HUES6 (cell line): ENCODE measurements around the gene TPRN.
"Not testable (repeated sequence)": the region's sequence is repeated elsewhere in the genome, so short reads cannot be mapped to it uniquely, and the experiment has no call there.

ENCODE experiments used
- H3K27ac ChIP-seq: 2 replicates; pipeline ENCODE4 v1.7.0; 2013; ENCODE audit warnings: low read depth, mild to moderate bottlenecking, low read length, inconsistent platforms
- H3K27me3 ChIP-seq: 2 replicates; pipeline ENCODE4 v1.6.1; 2013; ENCODE audit warnings: low read length; ENCODE audit not compliant: control insufficient read depth, insufficient read depth
- H3K36me3 ChIP-seq: 2 replicates; pipeline ENCODE4 v1.6.1; 2013; ENCODE audit warnings: low read length; ENCODE audit not compliant: control insufficient read depth, insufficient read depth
- H3K4me1 ChIP-seq: 2 replicates; pipeline ENCODE4 v1.6.1; 2013; ENCODE audit warnings: low read length; ENCODE audit not compliant: control insufficient read depth, insufficient read depth
- H3K4me3 ChIP-seq: 2 replicates; pipeline ENCODE4 v1.5.1; 2013; ENCODE audit warnings: low read depth, low read length
- H3K9ac ChIP-seq: one replicate; pipeline ENCODE4 v1.6.1; 2013; ENCODE audit warnings: mild to moderate bottlenecking, low read length
- H3K9me3 ChIP-seq: 2 replicates; pipeline ENCODE4 v1.6.1; 2013; ENCODE audit warnings: low read depth, low read length; ENCODE audit not compliant: control insufficient read depth, insufficient read depth

TPRN gene, protein sequence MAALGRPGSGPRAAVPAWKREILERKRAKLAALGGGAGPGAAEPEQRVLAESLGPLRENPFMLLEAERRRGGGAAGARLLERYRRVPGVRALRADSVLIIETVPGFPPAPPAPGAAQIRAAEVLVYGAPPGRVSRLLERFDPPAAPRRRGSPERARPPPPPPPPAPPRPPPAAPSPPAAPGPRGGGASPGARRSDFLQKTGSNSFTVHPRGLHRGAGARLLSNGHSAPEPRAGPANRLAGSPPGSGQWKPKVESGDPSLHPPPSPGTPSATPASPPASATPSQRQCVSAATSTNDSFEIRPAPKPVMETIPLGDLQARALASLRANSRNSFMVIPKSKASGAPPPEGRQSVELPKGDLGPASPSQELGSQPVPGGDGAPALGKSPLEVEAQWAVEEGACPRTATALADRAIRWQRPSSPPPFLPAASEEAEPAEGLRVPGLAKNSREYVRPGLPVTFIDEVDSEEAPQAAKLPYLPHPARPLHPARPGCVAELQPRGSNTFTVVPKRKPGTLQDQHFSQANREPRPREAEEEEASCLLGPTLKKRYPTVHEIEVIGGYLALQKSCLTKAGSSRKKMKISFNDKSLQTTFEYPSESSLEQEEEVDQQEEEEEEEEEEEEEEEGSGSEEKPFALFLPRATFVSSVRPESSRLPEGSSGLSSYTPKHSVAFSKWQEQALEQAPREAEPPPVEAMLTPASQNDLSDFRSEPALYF

DNA sequence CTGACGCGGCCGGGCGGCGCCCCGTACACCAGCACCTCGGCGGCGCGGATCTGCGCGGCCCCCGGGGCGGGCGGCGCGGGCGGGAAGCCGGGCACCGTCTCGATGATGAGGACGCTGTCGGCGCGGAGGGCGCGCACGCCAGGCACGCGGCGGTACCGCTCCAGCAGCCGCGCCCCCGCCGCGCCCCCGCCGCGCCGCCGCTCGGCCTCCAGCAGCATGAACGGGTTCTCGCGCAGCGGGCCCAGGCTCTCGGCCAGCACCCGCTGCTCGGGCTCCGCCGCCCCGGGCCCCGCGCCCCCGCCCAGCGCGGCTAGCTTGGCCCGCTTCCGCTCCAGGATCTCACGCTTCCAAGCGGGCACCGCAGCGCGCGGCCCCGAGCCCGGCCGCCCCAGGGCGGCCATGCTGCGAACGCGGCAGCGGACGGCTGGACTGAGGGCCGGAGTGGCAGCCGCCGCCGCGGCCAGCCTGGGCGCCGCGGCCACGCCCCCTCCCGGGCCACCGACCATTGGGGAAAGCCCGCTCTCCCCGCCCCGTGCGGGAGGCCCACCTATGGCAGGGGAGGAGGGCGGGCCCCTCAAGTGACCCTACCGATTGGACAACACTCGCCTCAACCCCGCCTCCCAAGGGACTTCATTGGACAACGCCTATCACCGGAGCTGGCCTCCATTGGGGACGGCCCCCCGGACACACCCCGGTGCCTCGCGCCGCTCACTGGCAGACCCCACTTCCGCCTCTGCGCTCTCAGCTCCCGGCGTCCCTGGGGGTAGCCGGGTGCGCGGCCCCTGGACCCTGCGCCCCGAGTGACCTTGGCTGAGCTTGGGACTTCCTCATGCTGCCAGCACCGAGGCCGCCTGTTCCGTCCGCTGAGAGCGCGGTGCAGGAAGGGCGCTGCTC lies at the start of gene TPRN:
Gene TPRN, minus strand, starts transcription at position 431 of the 894 bp plus-strand sequence. Its CDS starts 30 bp downstream, at position 401.
- Histone ChIP-seq H3K27ac (no peak within 1 kb of the TSS), H3K36me3 (peaks cover 4% of the 10 kb centered on the region; the same call in 1 of the 2 replicates), H3K9ac (peak within 1 kb of the TSS; percentile 80), H3K4me1 (peaks cover 25% of the 10 kb centered on the region), H3K9me3 (no peaks in the 10 kb centered on the region), H3K4me3 (peak within 1 kb of the TSS; percentile 89), H3K27me3 (no peaks in the 10 kb centered on the region)

DNA sequence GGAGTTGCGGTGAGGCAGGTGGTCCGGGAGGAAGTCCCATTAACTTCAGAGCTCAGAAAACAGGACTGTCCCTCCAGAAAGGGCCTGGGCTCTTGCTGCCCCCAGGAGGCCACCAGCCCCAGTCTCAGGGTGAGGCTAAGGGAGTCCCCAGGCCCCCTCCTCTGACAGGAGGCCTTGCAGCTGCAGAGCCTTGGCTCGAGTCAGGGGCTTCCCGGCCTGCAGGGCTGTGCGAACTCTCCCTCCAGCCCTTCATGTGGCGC lies 47.3 kb upstream of the TPRN start:
- Histone ChIP-seq H3K27ac (no peak overlapping the region), H3K27me3 (no peaks in the 10 kb centered on the region), H3K36me3 (peaks cover 11% of the 10 kb centered on the region), H3K4me3 (no peak overlapping the region), H3K9ac (no peak overlapping the region), H3K9me3 (no peaks in the 10 kb centered on the region), H3K4me1 (peaks cover 42% of the 10 kb centered on the region)

DNA sequence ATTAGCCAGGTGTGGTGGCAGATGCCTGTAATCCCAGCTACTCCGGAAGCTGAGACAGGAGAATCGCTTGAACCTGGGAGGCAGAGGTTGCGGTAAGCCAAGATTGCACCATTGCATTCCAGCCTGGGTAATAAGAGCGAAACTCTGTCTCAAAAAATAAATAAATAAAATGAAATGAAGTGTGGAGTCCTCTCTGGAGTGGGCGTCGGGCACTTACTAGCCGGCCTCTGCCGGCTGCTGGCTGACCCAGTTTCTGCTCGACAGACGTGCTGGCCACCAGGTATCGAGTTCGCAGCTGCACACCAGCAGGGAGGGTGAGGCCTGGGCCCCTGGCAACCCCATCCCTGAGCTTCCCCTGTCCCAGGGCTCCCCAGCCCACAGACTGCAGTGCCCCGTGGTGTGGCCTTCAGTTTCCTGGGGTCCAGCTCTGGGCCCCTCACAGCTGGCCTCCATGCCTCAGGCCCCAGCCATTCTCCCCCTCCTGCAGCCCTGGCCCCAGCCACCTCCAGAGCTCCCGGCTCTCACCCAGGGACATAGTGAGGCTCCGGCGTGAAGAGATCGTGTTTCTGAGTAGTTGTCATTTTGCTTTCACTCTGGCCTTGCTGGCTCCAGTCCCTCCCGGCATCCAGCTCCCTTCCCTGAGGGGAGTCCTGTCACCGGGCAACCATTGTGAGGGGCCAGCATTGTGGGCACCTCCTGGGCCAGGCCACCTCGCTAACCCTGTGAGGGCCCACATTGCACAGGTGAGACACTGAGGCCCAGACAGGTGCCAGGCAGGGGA lies 46.8 kb upstream of the TPRN start:
- Histone ChIP-seq H3K9me3 (no peaks in the 10 kb centered on the region), H3K27ac (no peak overlapping the region), H3K9ac (no peak overlapping the region), H3K27me3 (no peaks in the 10 kb centered on the region), H3K4me3 (no peak overlapping the region), H3K36me3 (peaks cover 16% of the 10 kb centered on the region), H3K4me1 (peaks cover 47% of the 10 kb centered on the region)

DNA sequence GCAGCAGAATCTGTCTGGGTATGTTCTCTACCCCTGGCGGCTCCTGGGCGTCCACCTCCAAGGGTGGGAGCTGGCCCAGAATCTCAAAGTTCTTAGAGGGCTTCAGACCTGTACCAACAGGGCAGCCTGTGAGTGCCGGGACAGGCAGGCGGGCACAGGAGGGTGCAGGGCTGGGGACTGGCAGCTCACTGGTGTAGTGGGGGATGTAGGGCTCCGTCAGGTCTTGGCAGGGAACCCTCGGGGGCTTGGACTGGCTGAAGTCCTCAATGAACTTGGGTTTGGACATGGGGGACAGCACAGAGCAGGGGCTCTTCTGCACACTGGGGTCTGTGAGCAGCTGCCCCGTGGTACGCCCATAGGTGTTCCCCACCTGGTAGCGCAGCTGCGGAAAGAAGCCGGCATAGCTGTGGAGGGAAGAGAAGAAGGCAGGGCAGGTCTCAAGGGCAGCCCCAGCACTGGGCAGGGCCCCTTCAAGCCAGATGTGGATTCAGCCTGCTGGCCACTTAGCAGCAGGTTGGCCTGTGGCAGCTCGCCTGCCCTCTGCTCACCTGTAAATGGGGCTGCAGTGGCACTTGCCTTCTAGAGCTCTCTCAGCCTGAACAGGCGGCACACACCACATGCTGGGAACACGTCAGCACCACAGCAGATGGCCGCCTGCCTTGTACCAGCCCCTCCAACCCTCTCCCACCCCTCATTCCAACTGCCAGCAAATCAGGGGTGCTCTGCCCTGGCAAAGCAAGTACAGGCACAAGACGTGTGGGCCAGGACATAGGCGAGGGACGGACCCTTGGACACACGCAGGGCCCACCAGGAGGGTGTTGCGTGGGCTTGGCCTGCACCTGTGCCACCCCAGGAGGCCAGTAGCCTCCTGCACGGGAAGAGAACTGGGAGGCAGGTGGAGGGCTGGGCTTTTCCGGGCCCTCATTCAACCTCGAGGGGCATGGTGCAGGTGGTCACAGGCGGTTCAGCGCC lies 45.2 kb upstream of the TPRN start:
- H3K36me3 ChIP-seq = peaks cover 21% of the 10 kb centered on the region
- H3K4me1 ChIP-seq = peaks cover 39% of the 10 kb centered on the region
- no peak overlapping the region for H3K9ac ChIP-seq

DNA sequence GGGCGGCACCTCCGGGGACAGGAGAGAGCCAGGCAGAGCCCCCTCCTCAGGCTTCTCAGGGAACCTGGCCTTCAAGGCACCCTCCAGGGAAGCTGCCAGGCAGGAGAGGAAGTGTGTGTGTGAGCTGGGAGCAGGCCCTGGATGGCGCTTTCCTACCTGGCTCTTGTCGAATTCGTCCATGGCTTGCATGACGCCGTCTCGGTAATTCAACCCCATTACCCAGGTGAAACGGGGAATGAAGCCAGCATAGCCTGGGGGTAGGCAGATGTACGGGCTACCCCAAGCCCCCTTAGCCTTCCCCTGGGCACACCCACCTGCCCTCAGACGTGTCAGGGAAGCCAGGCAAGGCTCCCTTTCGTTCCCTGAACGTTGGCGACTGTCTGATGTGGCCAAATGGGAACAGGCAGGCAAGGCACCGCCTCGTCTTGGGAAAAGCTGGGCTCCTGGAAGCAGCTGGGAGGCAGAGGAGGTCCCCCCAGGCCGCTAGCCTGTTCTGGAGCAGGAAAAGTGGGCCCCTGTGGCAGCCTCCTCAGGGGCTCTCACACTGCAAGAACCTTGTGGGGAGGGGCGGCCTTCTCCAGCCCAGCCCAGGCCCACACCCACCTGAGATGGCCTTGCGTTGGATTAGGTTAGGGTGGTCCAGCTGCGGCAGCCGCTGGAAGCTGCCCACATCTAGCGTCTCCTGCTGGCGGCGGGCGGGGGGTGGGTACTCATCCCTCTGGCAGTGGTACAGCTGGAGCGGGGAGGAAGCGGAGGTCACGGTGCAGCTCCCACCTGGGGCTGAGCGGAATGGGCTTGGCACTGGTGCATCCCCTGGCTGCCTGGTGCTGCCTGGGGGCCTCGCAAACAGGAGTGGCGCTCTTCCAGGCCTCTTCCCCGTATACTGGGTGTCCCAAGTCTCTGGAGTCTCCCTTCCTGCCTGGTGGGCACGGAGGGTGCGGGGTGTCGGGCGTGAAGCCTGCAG lies 44.2 kb upstream of the TPRN start:
- H3K36me3 ChIP-seq = peaks cover 21% of the 10 kb centered on the region
- peaks cover 32% of the 10 kb centered on the region for H3K4me1 ChIP-seq
- no peaks in the 10 kb centered on the region for H3K9me3 ChIP-seq
- H3K27me3 ChIP-seq = no peaks in the 10 kb centered on the region
- H3K9ac ChIP-seq = peak overlapping the region; percentile 13
- 0 out of 2 replicates have a peak overlapping the region, but pooled peaks have one; percentile 5 for H3K4me3 ChIP-seq
- no peak overlapping the region for H3K27ac ChIP-seq

More for the DNA sequence above, 45.2 kb upstream of the TPRN start:
- Histone ChIP-seq H3K9me3 (no peaks in the 10 kb centered on the region), H3K27me3 (no peaks in the 10 kb centered on the region), H3K27ac (no peak overlapping the region), H3K4me3 (no peak overlapping the region)

DNA sequence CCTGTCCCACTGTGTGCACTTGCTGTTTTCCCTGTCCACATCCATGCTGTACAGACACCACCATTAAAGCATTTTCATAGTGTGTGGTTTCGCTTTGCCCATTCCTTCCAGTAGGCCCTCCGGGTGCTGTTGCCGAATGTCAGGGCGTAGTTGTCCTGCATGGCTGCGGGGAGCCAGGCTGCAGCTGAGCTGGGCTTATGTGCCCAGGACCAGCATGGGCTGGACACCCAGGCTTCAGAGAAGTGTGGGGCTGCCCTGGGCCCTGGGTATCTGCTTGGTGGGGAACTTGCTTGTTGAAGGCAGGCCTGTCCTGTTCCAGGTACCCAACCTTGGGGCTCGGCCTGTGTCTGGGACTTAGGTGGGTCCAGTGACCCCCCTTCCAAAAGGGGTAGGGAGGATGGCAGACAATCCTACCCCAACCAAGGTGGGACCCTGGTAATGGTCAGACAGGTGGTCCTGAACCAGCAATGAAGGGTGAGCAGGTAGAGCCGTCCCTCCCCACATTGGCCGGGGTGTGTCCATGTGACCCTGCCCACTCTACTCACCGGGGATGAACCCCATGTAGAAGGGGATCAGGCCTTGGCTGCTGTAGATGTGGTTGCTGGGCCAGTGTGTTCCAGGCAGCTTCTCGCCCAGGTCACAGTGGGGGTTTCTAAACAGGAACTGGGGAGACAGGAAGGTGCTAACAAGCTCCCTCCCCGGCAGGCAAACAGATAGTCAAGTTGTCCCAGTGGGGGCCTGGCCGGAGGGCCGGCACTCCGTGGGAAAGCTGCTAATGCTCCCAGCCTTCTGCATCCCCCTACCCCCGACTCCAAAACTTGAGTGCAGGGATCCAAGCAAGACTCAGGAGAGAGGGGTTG lies 43.3 kb upstream of the TPRN start:
- Histone ChIP-seq H3K4me3 (peak overlapping the region; percentile 6; the same call in 1 of the 2 replicates), H3K27ac (no peak overlapping the region), H3K9ac (peak overlapping the region; percentile 34), H3K36me3 (peaks cover 21% of the 10 kb centered on the region), H3K4me1 (peaks cover 33% of the 10 kb centered on the region), H3K9me3 (no peaks in the 10 kb centered on the region), H3K27me3 (no peaks in the 10 kb centered on the region)

DNA sequence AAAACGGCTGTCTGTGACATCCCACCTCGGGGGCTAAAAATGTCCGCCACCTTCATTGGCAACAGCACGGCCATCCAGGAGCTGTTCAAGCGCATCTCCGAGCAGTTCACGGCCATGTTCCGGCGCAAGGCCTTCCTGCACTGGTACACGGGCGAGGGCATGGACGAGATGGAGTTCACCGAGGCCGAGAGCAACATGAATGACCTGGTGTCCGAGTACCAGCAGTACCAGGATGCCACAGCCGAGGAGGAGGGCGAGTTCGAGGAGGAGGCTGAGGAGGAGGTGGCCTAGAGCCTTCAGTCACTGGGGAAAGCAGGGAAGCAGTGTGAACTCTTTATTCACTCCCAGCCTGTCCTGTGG lies 42.7 kb upstream of the TPRN start:
- Histone ChIP-seq H3K9ac (peak overlapping the region; percentile 34), H3K4me3 (0 out of 2 replicates have a peak overlapping the region, but pooled peaks have one; percentile 6), H3K36me3 (peaks cover 21% of the 10 kb centered on the region), H3K4me1 (peaks cover 36% of the 10 kb centered on the region)
- H3K9me3 ChIP-seq, H3K27ac ChIP-seq, H3K27me3 ChIP-seq: not testable (repeated sequence)

DNA sequence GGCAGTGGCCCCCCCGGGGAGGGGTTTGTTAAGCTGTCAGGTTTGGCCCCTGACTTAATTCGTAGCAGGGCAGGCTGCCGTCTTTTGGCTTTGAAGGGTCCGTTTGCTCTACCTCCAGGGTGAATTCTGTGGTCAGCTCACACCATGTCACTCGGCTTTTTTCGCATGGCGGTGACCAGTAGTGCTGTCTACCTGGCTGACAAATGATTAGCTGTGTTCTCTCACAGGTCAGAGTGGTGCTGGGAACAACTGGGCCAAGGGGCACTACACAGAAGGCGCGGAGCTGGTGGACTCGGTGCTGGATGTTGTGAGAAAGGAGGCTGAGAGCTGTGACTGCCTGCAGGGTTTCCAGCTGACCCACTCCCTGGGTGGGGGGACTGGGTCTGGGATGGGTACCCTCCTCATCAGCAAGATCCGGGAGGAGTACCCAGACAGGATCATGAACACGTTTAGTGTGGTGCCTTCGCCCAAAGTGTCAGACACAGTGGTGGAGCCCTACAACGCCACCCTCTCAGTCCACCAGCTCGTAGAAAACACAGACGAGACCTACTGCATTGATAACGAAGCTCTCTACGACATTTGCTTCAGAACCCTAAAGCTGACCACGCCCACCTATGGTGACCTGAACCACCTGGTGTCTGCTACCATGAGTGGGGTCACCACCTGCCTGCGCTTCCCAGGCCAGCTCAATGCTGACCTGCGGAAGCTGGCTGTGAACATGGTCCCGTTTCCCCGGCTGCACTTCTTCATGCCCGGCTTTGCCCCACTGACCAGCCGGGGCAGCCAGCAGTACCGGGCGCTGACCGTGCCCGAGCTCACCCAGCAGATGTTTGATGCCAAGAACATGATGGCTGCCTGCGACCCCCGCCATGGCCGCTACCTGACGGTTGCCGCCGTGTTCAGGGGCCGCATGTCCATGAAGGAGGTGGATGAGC lies 42.0 kb upstream of the TPRN start:
- Histone ChIP-seq H3K27me3 (no peaks in the 10 kb centered on the region), H3K36me3 (peaks cover 21% of the 10 kb centered on the region), H3K4me3 (peak overlapping the region; percentile 72), H3K9me3 (no peaks in the 10 kb centered on the region), H3K27ac (no peak overlapping the region), H3K4me1 (peaks cover 40% of the 10 kb centered on the region), H3K9ac (peak overlapping the region; percentile 74)
